HTR-8/SVneo (cell line): ENCODE results near the gene SETD3.

Source experiments
- DNase-seq: peaks from one replicate; pipeline ENCODE4 v3.0.0; 2011; ENCODE audit warnings: low spot score, mixed read lengths; ENCODE audit not compliant: insufficient read length
- FAIRE-seq: peaks from 2 replicates; lab custom pipeline; 2011; peaks lifted over from hg19 to GRCh38; lab: Jason Lieb, UNC

Gene SETD3

GRCh38 chr14:99402950-99403349 is 77.7 kb downstream of the SETD3 start:
- FAIRE-seq (no peak), DNase-seq (no peak)

- FAIRE-seq (no peak), DNase-seq (no peak)
Observed at GRCh38 chr14:99402285-99402648, 78.4 kb downstream of the SETD3 start.

GRCh38 chr14:99401621-99402284 is 78.9 kb downstream of the SETD3 start:
- FAIRE-seq (no peak), DNase-seq (no peak)

DNA sequence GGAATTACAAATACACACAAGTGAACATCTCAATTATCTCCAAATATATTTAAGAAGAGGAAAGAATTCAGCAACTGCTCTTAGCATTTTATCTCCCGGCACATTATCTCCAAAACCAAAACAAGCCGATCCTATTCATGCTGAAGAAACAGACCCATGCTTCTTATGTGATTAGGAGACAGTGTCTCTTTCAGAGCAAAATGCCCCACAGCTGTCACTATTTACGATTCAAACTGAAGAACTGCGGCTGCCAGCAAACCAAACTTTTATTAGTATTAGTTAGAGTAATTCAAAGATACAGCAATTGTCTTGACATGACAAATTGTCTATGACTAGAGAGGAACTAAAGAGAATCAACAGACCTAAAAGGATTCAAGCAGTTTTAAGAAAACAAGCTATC is 79.4 kb downstream of the SETD3 start:
- DNase-seq = no peak

GRCh38 chr14:99397698-99398097 is 83.0 kb downstream of the SETD3 start:
- no peak for FAIRE-seq
- no peak for DNase-seq

More for the DNA sequence above, 79.4 kb downstream of the SETD3 start:
- FAIRE-seq = no peak

DNA sequence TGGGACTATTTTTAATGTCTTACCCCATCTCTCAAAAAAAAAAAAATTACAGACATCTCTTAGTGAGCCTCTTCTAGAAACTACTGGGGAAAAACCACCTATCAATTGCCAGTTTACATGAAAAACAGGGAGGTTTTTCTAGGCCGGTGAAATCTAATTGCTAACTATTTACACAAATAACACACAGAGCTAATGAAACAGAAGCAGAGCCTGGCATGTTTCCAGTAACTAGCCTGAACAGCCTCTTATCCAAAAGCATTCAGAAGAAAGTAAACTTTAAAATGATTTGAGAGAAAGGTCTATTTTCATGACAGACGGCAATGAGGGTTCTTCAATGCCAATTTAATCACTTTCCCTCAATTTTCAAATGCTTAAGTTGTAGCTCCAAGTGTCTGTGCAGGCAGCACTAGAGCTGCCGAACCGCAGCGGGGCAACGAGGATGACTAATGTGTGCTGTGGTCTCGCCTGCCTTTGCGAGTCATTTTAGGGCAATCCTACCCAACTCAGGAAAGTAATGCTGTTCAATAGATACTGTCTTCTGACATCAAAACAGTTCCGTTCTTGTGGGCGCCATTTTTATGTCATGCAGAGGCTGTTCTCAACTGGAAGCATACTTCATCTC is 84.6 kb downstream of the SETD3 start:
- DNase-seq = no peak
- FAIRE-seq = no peak

DNA sequence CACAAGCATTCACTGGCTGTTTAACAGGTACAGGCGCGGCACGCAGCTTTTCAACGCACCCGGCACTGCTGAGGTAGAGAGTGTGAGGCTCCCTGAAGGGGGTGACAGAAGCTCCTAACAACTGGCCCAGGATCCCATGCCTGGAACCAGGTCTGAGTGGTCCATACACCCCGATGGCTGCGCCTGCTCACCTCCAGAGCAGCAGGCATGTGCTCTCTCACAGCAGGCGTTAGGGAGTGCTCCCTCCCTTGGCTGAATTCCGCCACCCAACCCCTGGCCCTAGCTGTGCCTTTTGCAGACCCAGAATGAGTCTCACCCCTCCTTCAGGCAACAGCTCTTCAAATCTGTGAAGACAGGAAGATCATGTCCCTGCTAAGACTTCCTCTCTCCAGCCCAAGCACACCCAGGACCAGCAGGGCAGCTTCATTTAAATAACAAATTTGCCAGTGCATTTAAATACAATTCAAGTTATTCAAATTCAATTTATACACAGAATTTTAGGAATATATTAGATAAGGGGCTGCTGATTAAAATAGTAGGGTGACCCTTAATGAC is 86.0 kb downstream of the SETD3 start:
- DNase-seq (no peak), FAIRE-seq (no peak)

DNA sequence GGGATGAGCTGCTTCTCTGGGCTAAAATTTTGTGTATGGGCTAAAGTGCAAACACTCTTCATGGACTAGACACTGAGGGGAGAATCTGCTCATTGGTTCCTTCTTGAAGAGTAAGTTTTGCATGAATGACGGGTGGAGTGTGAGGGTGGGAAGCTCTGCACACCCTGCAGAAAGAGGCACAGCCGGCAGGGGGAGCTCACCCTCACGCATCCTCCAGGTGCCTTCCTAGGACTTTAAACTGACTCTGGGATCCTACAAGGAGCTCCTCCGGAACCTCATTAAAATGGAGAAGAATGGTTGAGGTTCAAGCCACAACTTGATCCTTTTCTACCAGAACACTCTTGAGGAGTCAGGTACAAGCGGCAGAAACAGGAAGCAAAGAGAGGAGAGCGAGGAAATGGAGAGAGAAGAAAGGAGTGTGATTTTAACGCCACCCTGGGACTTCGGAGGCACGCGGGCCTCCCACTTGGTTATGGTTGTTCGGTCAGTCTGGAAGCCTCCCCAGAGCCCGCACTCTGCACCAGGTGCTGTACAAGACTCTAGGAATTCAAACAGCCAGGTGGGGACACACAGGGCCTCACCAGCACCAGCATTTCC is 87.5 kb downstream of the SETD3 start:
- FAIRE-seq = no peak
- peak; percentile 64 for DNase-seq

DNA sequence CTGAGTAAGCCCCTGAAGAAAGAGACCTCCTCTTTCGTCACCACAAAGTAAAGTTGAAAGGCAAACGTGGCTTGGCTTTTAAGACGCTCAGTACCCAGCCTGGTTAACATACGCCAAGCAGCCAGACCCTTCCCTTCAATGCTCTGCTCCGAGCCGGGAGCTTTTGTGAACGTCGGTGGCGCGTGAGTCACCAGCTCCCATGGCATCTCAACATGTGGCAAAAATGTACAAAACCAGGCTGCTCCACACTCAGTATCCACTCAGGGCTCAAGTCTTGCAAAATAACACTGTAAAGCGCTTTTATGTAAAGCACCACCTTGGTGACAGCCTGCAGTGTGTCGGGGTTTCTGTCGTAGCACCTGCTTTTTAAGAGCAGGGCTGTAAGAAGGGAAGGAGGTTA is 89.0 kb downstream of the SETD3 start:
- FAIRE-seq (no peak), DNase-seq (no peak)

- FAIRE-seq = no peak
- DNase-seq = peak; percentile 69
Observed at GRCh38 chr14:99389174-99389826, 91.4 kb downstream of the SETD3 start.

GRCh38 chr14:99388286-99388685 is 92.4 kb downstream of the SETD3 start:
- DNase-seq (no peak), FAIRE-seq (no peak)

DNA sequence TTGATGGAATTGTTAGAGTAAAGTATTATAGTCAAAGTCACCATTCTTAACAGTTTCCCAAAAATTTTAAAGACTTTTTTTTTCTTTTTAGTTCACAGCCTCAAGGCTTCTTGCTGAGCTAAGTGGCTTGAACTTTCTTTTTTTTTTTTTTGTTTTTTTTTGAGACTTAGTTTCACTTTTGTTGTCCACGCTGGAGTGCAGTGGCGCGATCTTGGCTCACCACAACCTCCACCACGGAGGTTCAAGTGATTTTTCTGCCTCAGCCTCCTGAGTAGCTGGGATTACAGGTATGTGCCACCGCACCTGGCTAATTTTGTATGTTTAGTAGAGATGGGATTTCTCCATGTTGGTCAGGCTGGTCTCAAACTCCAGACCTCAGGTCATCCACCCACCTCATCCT is 92.8 kb downstream of the SETD3 start:
- FAIRE-seq (no peak), DNase-seq (no peak)

GRCh38 chr14:99384450-99385417 is 95.9 kb downstream of the SETD3 start:
- DNase-seq (no peak), FAIRE-seq (no peak)

GRCh38 chr14:99383472-99384449 is 96.9 kb downstream of the SETD3 start:
- FAIRE-seq = peak; percentile 91

DNA sequence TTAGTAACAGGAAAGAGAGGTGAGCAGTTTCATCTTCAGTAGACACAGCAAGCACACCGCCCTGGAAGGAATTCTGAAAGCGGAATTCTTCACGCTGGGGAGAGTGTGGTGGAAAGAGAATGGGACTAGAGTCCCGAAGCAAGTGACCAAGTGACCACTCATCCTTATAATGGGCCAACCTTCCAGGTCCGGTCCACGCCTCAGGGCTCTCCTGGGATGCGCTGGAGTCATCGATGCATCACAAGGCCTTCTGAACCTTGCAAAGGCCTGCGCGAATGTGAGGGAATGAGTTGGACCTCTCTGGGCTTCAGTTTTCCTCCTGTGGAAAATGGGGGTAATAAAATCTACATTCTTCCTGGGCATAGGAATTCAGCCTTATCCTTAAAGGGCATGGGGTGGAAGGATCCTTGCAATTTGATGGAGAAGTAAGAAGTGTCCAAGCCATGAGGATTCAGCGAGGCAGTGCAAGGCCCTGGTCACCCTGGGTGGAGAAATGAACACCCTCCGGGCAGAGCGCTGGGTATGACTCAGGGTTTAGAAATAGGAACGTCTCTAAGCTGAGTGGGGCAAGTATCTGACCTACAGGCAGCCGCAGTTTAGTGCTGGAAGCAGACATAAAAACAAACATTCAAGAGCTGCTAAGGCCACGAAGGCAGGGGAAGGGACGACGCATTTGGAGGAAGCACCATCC is 97.7 kb downstream of the SETD3 start:
- FAIRE-seq = peak; percentile 92
- DNase-seq = peak; percentile 72

More at GRCh38 chr14:99383472-99384449, 96.9 kb downstream of the SETD3 start:
- DNase-seq = no peak

DNA sequence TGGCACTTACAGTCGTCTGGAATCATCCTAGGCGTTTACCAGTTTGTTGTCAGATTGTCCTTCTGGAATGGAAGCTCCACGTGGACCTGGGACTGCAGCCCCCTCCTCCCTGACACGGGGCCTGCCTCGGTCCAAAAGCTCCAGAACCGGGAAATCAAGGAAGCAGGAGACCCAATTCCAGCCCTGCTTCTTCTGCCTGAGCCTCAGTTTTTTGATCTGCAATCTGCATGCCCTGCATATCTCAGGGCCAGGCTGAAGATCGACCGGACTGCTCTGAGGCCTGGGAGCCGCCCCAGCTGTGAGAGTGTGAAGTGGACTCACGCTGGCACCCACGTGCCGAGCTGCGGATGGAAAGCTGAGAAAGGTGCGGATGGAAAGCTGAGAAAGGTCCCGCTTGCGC is 98.6 kb downstream of the SETD3 start:
- FAIRE-seq = no peak
- no peak for DNase-seq

DNA sequence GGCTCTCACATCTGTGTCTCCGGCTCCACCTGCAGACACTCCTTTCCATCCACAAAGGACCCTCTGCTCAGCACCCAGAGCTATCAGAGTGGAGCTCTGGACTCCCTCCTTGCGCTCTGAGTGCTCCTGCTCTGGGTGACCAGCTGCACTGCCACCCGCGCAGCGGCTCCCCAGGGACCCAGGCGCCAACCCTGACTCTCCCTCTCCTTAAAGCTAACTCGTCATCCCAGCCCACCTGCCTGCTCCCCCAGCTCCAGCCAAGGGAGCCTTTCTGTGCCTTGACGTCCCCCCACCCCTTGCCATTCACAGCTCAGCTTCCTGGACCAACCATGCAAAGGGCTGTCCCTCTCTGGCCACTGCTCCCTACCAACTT is 99.0 kb downstream of the SETD3 start:
- DNase-seq (no peak), FAIRE-seq (no peak)

GRCh38 chr14:99380991-99381687 is 99.5 kb downstream of the SETD3 start:
- no peak for FAIRE-seq
- DNase-seq = no peak
